ENCODE data around the gene TBX4. TPM values are rescaled to one million over a fixed set of nuclear protein-coding genes. Genes with fewer than 3 reads are reported as not detected.

The TBX4 gene
- total and polyA plus RNA-seq, 2 experiments from 2014 or later: not detected

GRCh38 chr17:61420745-61421398 is 31.4 kb upstream of the TBX4 start:
- no peak for TF ChIP-seq NANOG (IDR thresholded peaks at IDR 0.05; ENCODE audit: borderline replicate concordance)
- TF ChIP-seq ETS1 (IDR thresholded peaks at IDR 0.05): no peak
- no peak for TF ChIP-seq JUNB (IDR thresholded peaks at IDR 0.05; ENCODE audit: unreplicated experiment)
- no peak for TF ChIP-seq REST (IDR thresholded peaks at IDR 0.05; ENCODE audit: unreplicated experiment)
- TF ChIP-seq EZH2 (IDR thresholded peaks at IDR 0.05; ENCODE audit: low read depth, unreplicated experiment): no peak
- no peak for TF ChIP-seq CREB1 (CRISPR knock-in tag; IDR thresholded peaks at IDR 0.05; ENCODE audit: low read depth)
- no peak for TF ChIP-seq ZNF462 (CRISPR knock-in tag; IDR thresholded peaks at IDR 0.05)
- TF ChIP-seq POLR2AphosphoS5 (IDR thresholded peaks at IDR 0.05; ENCODE audit: low read depth): no peak
- no peak for TF ChIP-seq EZH2phosphoT487 (IDR thresholded peaks at IDR 0.05; ENCODE audit: unreplicated experiment)
- no peak for TF ChIP-seq ZNF114 (CRISPR knock-in tag; IDR thresholded peaks at IDR 0.05)
- no peak for TF ChIP-seq ZNF331 (CRISPR knock-in tag; IDR thresholded peaks at IDR 0.05; ENCODE audit: low read depth)
- TF ChIP-seq STAT1 (IDR thresholded peaks at IDR 0.05; ENCODE audit: unreplicated experiment): no peak
- TF ChIP-seq CTCF (conservative IDR thresholded peaks at IDR 0.05; ENCODE audit: low read depth in 2 of 2): no peak
- ATAC-seq (no peak), DNase-seq (ENCODE audit: low spot score) (no peak)
- H3K4me1 Mint-ChIP-seq: peaks cover 9% of the 10 kb centered on the region
- Histone ChIP-seq H3K4me3 (no peak overlapping the region), H3K27ac (ENCODE audit: low read depth) (no peak overlapping the region), H3K9me2 (ENCODE audit: insufficient read depth) (no peaks in the 10 kb centered on the region), H3K36me3 (ENCODE audit: insufficient read depth) (no peaks in the 10 kb centered on the region), H3K79me2 (replicated peaks; ENCODE audit: insufficient read depth) (no peaks in the 10 kb centered on the region), H3F3A (replicated peaks; ENCODE audit: low read depth) (no peaks in the 10 kb centered on the region), H3K4me1 (ENCODE audit: insufficient read depth) (peaks cover 7% of the 10 kb centered on the region; the same call in 1 of the 2 replicates), H3K27me3 (ENCODE audit: insufficient read depth) (peaks cover 27% of the 10 kb centered on the region), H3K4me2 (no peak overlapping the region), H2AFZ (no peak overlapping the region), H4K20me1 (replicated peaks; ENCODE audit: insufficient read depth) (no peaks in the 10 kb centered on the region)
- peaks cover 19% of the 10 kb centered on the region for H3K27me3 Mint-ChIP-seq (ENCODE audit: insufficient read depth, low read depth, poor library complexity)
- no peaks in the 10 kb centered on the region; the same call in 2 of the 3 replicates for H3K36me3 Mint-ChIP-seq (ENCODE audit: low read depth)
- no peaks in the 10 kb centered on the region for H3K9me3 Mint-ChIP-seq
- no peak overlapping the region for H3K4me3 Mint-ChIP-seq
- no peak overlapping the region for H3K27ac Mint-ChIP-seq

Measured in GM23338 (cell line).